GM12891 (cell line): ENCODE data around the gene METAP1D.
"Not testable (repeated sequence)": the region's sequence is repeated elsewhere in the genome, so short reads cannot be mapped to it uniquely, and the experiment has no call there.

Experiments used
- DNase-seq: peaks from one replicate; pipeline ENCODE4 v3.0.0; 2011; ENCODE audit warnings: low spot score; ENCODE audit not compliant: insufficient read length
- FAIRE-seq: peaks from 2 replicates; lab custom pipeline; 2011; peaks lifted over from hg19 to GRCh38; lab: Jason Lieb, UNC
- PAX5 ChIP-seq: IDR thresholded peaks from 2 replicates; pipeline ENCODE4 v1.6.1; 2011; ENCODE audit warnings: low read length, moderate library complexity, mild to moderate bottlenecking; ENCODE audit not compliant: insufficient read depth, severe bottlenecking
- POLR2A ChIP-seq: IDR thresholded peaks from 2 replicates; pipeline ENCODE4 v1.6.1; 2011; ENCODE audit warnings: low read depth, low read length, control low read depth
- POLR2AphosphoS5 ChIP-seq: IDR thresholded peaks from 2 replicates; pipeline ENCODE4 v1.6.1; 2011; ENCODE audit warnings: low read depth, low read length, control low read depth
- POU2F2 ChIP-seq: IDR thresholded peaks from 2 replicates; pipeline ENCODE4 v1.6.1; 2011; ENCODE audit warnings: low read depth, mild to moderate bottlenecking, control low read depth, low read length, moderate library complexity
- SPI1 ChIP-seq: IDR thresholded peaks from 2 replicates; pipeline ENCODE4 v1.6.1; 2011; ENCODE audit warnings: low read depth, low read length, control low read depth
- TAF1 ChIP-seq: IDR thresholded peaks from 2 replicates; pipeline ENCODE4 v1.6.1; 2011; ENCODE audit warnings: low read depth, low read length, control low read depth

METAP1D gene

GRCh38 chr2:171995586-171995985, 4.2 kb upstream of the METAP1D start:
- TF ChIP-seq SPI1: no peak
- TF ChIP-seq POLR2A: no peak
- TF ChIP-seq TAF1: no peak
- no peak for TF ChIP-seq POU2F2
- TF ChIP-seq POLR2AphosphoS5: no peak
- TF ChIP-seq PAX5: no peak
- FAIRE-seq: no peak

GRCh38 chr2:171996021-171996420, 3.7 kb upstream of the METAP1D start:
- FAIRE-seq (no peak), DNase-seq (no peak)
- TF ChIP-seq PAX5 (no peak), POU2F2 (no peak), TAF1 (no peak), SPI1 (no peak), POLR2A (no peak), POLR2AphosphoS5 (no peak)

More at GRCh38 chr2:171995586-171995985, 4.2 kb upstream of the METAP1D start:
- DNase-seq: no peak

- DNase-seq, FAIRE-seq: not testable (repeated sequence)
These were observed 2.7 kb upstream of the METAP1D start for GRCh38 chr2:171997031-171997430.

- DNase-seq: no peak
- TF ChIP-seq POLR2AphosphoS5: no peak
- TF ChIP-seq SPI1: no peak
- TF ChIP-seq POLR2A: no peak
- TF ChIP-seq POU2F2: no peak
- no peak for TF ChIP-seq TAF1
- no peak for TF ChIP-seq PAX5
- FAIRE-seq: no peak
These were observed 592 bp upstream of the METAP1D start for GRCh38 chr2:171999161-171999560.

GRCh38 chr2:172000696-172001361, 1.1 kb downstream of the METAP1D start:
- FAIRE-seq: no peak
- DNase-seq: no peak
- TF ChIP-seq PAX5: no peak
- no peak for TF ChIP-seq POLR2AphosphoS5
- TF ChIP-seq POU2F2: no peak

GRCh38 chr2:172007372-172007771, 7.6 kb downstream of the METAP1D start:
- FAIRE-seq: no peak
- no peak for DNase-seq
- TF ChIP-seq PAX5: no peak
- no peak for TF ChIP-seq TAF1
- TF ChIP-seq POLR2A: no peak
- no peak for TF ChIP-seq POLR2AphosphoS5
- no peak for TF ChIP-seq SPI1
- no peak for TF ChIP-seq POU2F2

- TF ChIP-seq POLR2A (no peak), POU2F2 (no peak), TAF1 (no peak), SPI1 (no peak), PAX5 (no peak), POLR2AphosphoS5 (no peak)
- DNase-seq (no peak), FAIRE-seq (no peak)
These were observed 10.1 kb downstream of the METAP1D start for GRCh38 chr2:172009823-172010222.

- FAIRE-seq (peak; percentile 13), DNase-seq (no peak)
- TF ChIP-seq PAX5 (no peak), POU2F2 (no peak), POLR2AphosphoS5 (no peak), POLR2A (no peak), TAF1 (no peak), SPI1 (no peak)
These were observed 12.2 kb downstream of the METAP1D start for GRCh38 chr2:172011812-172012575.

- TF ChIP-seq TAF1: no peak
- no peak for TF ChIP-seq POLR2A
- TF ChIP-seq POU2F2: no peak
- no peak for TF ChIP-seq SPI1
- no peak for TF ChIP-seq PAX5
- no peak for TF ChIP-seq POLR2AphosphoS5
These were observed 13.1 kb downstream of the METAP1D start for GRCh38 chr2:172012677-172013391.

More at GRCh38 chr2:172012677-172013391, 13.1 kb downstream of the METAP1D start:
- DNase-seq: no peak
- FAIRE-seq: no peak
